ENCODE results near the gene ADAMTSL3. TPM values are rescaled to one million over a fixed set of nuclear protein-coding genes. Genes with fewer than 3 reads are reported as not detected.

Gene ADAMTSL3
- total RNA-seq, 1 donor from 2014 or later, result 0.41 TPM

- no peaks in the 10 kb centered on the region for H3K4me1 Mint-ChIP-seq
- H3K9me3 Mint-ChIP-seq, result no peaks in the 10 kb centered on the region
- H4K20me1 ChIP-seq (ENCODE audit: low read depth), result no peaks in the 10 kb centered on the region
- no peaks in the 10 kb centered on the region for H3K9me3 ChIP-seq (ENCODE audit: low read depth)
- H3K27me3 ChIP-seq, result no peaks in the 10 kb centered on the region
- H3K79me2 ChIP-seq (ENCODE audit: low read depth), result no peaks in the 10 kb centered on the region
- TF ChIP-seq EZH2 (IDR thresholded peaks at IDR 0.05) (no peak), CTCF (IDR thresholded peaks at IDR 0.05) (no peak), EZH2phosphoT487 (IDR thresholded peaks at IDR 0.05) (no peak)
- H3K9ac ChIP-seq, result no peak overlapping the region
- H3K4me3 Mint-ChIP-seq, result no peak overlapping the region
- H3F3A ChIP-seq (ENCODE audit: low read depth), result no peaks in the 10 kb centered on the region
- H3K36me3 Mint-ChIP-seq, result no peaks in the 10 kb centered on the region
- no peak overlapping the region for H3K27ac Mint-ChIP-seq
- H3K27ac ChIP-seq, result no peak overlapping the region
- no peaks in the 10 kb centered on the region for H3K36me3 ChIP-seq
- H2AFZ ChIP-seq (replicated peaks), result no peak overlapping the region
- H3K4me2 ChIP-seq, result peak overlapping the region; percentile 57
- no peak overlapping the region for H3K4me3 ChIP-seq
- no peaks in the 10 kb centered on the region for H3K27me3 Mint-ChIP-seq (ENCODE audit: insufficient read depth, low read depth)
- DNase-seq (ENCODE audit: low spot score), result no peak
- H3K4me1 ChIP-seq, result peaks cover 19% of the 10 kb centered on the region
Measured at GRCh38 chr15:83670672-83671229, 16.8 kb downstream of the ADAMTSL3 start.

GRCh38 chr15:83671603-83672002, 17.7 kb downstream of the ADAMTSL3 start:
- H3K4me1 ChIP-seq, result peaks cover 19% of the 10 kb centered on the region
- H3K36me3 Mint-ChIP-seq, result no peaks in the 10 kb centered on the region
- DNase-seq (ENCODE audit: low spot score), result peak; percentile 34
- TF ChIP-seq CTCF (IDR thresholded peaks at IDR 0.05) (no peak), EZH2phosphoT487 (IDR thresholded peaks at IDR 0.05) (no peak), EZH2 (IDR thresholded peaks at IDR 0.05) (no peak)
- no peaks in the 10 kb centered on the region for H4K20me1 ChIP-seq (ENCODE audit: low read depth)
- H3K9me3 ChIP-seq (ENCODE audit: low read depth), result no peaks in the 10 kb centered on the region
- H3F3A ChIP-seq (ENCODE audit: low read depth), result no peaks in the 10 kb centered on the region
- no peaks in the 10 kb centered on the region for H3K4me1 Mint-ChIP-seq
- H3K27me3 ChIP-seq, result no peaks in the 10 kb centered on the region
- no peak overlapping the region for H3K27ac ChIP-seq
- peak overlapping the region; percentile 57 for H3K4me2 ChIP-seq
- no peaks in the 10 kb centered on the region for H3K36me3 ChIP-seq
- no peak overlapping the region for H2AFZ ChIP-seq (replicated peaks)
- H3K27ac Mint-ChIP-seq, result no peak overlapping the region
- H3K9ac ChIP-seq, result no peak overlapping the region
- no peaks in the 10 kb centered on the region for H3K79me2 ChIP-seq (ENCODE audit: low read depth)
- no peak overlapping the region for H3K4me3 ChIP-seq
- no peak overlapping the region for H3K4me3 Mint-ChIP-seq
- H3K9me3 Mint-ChIP-seq, result no peaks in the 10 kb centered on the region
- H3K27me3 Mint-ChIP-seq (ENCODE audit: insufficient read depth, low read depth), result no peaks in the 10 kb centered on the region

- Histone ChIP-seq H3F3A (ENCODE audit: low read depth) (no peaks in the 10 kb centered on the region), H3K79me2 (ENCODE audit: low read depth) (no peaks in the 10 kb centered on the region), H4K20me1 (ENCODE audit: low read depth) (no peaks in the 10 kb centered on the region), H3K36me3 (no peaks in the 10 kb centered on the region), H3K4me2 (no peak overlapping the region), H3K27me3 (no peaks in the 10 kb centered on the region), H3K4me1 (peaks cover 19% of the 10 kb centered on the region), H3K4me3 (no peak overlapping the region), H3K9me3 (ENCODE audit: low read depth) (no peaks in the 10 kb centered on the region), H2AFZ (replicated peaks) (no peak overlapping the region), H3K27ac (no peak overlapping the region), H3K9ac (no peak overlapping the region)
- no peaks in the 10 kb centered on the region for H3K36me3 Mint-ChIP-seq
- no peak for DNase-seq (ENCODE audit: low spot score)
- no peak overlapping the region for H3K4me3 Mint-ChIP-seq
- no peak overlapping the region for H3K27ac Mint-ChIP-seq
- H3K4me1 Mint-ChIP-seq, result no peaks in the 10 kb centered on the region
- H3K9me3 Mint-ChIP-seq, result no peaks in the 10 kb centered on the region
- TF ChIP-seq CTCF (IDR thresholded peaks at IDR 0.05), result no peak
- no peaks in the 10 kb centered on the region for H3K27me3 Mint-ChIP-seq (ENCODE audit: insufficient read depth, low read depth)
Measured at GRCh38 chr15:83673385-83673784, 19.5 kb downstream of the ADAMTSL3 start.
